ENCODE measurements around the gene USP13.

Gene USP13

GRCh38 chr3:179652447-179653095 is at the start of gene USP13:
Gene USP13, plus strand, starts transcription at chr3:179653040. Its CDS starts 186 bp downstream, at chr3:179653226.
- H3K4me3 ChIP-seq (ENCODE audit: low read depth, low read length): peak within 1 kb of the TSS; percentile 72
- DNase-seq (ENCODE audit: low read depth): peak; percentile 82
- TF ChIP-seq MYC (IDR thresholded peaks at IDR 0.05; ENCODE audit: low read depth, low read length): peak; percentile 51
- no peak; the same call in 1 of the 2 replicates for TF ChIP-seq MAX (IDR thresholded peaks at IDR 0.05; ENCODE audit: low read depth, low read length)

GRCh38 chr3:179603321-179603720 is 49.5 kb upstream of the USP13 start:
- H3K4me3 ChIP-seq (ENCODE audit: low read depth, low read length): peak overlapping the region; percentile 97
- TF ChIP-seq CTCF (IDR thresholded peaks at IDR 0.05; ENCODE audit: low read depth, low read length): no peak
- TF ChIP-seq MAX (IDR thresholded peaks at IDR 0.05; ENCODE audit: low read depth, low read length): no peak
- no peak for TF ChIP-seq POLR2A (IDR thresholded peaks at IDR 0.05; ENCODE audit: extremely low read depth, insufficient read length)
- TF ChIP-seq MYC (IDR thresholded peaks at IDR 0.05; ENCODE audit: low read depth, low read length): no peak

GRCh38 chr3:179603831-179604230 is 49.0 kb upstream of the USP13 start:
- no peak for DNase-seq (ENCODE audit: low read depth)
- no peak for TF ChIP-seq CTCF (IDR thresholded peaks at IDR 0.05; ENCODE audit: low read depth, low read length)
- no peak for TF ChIP-seq MAX (IDR thresholded peaks at IDR 0.05; ENCODE audit: low read depth, low read length)
- no peak for TF ChIP-seq POLR2A (IDR thresholded peaks at IDR 0.05; ENCODE audit: extremely low read depth, insufficient read length)
- TF ChIP-seq MYC (IDR thresholded peaks at IDR 0.05; ENCODE audit: low read depth, low read length): no peak
- peak overlapping the region; percentile 97 for H3K4me3 ChIP-seq (ENCODE audit: low read depth, low read length)

More at GRCh38 chr3:179603321-179603720, 49.5 kb upstream of the USP13 start:
- DNase-seq (ENCODE audit: low read depth): peak; percentile 44

GRCh38 chr3:179604321-179605078 is 48.3 kb upstream of the USP13 start, which contains the start of the genes MRPL47 and NDUFB5:
Gene MRPL47, minus strand, starts transcription at chr3:179604638. Its CDS starts 14 bp downstream, at chr3:179604624.
Gene NDUFB5, plus strand, starts transcription at chr3:179604794. Its CDS starts 22 bp downstream, at chr3:179604816.
- TF ChIP-seq MYC (IDR thresholded peaks at IDR 0.05; ENCODE audit: low read depth, low read length) (peak; percentile 58), POLR2A (IDR thresholded peaks at IDR 0.05; ENCODE audit: extremely low read depth, insufficient read length) (peak; percentile 86), MAX (IDR thresholded peaks at IDR 0.05; ENCODE audit: low read depth, low read length) (0 out of 2 replicates have a peak, but pooled peaks have one; percentile 33), CTCF (IDR thresholded peaks at IDR 0.05; ENCODE audit: low read depth, low read length) (no peak)

GRCh38 chr3:179606534-179607085 is 46.2 kb upstream of the USP13 start:
- TF ChIP-seq POLR2A (IDR thresholded peaks at IDR 0.05; ENCODE audit: extremely low read depth, insufficient read length) (no peak), MAX (IDR thresholded peaks at IDR 0.05; ENCODE audit: low read depth, low read length) (no peak), CTCF (IDR thresholded peaks at IDR 0.05; ENCODE audit: low read depth, low read length) (no peak), MYC (IDR thresholded peaks at IDR 0.05; ENCODE audit: low read depth, low read length) (no peak)
- peak; percentile 24 for DNase-seq (ENCODE audit: low read depth)
- no peak overlapping the region for H3K4me3 ChIP-seq (ENCODE audit: low read depth, low read length)

More at GRCh38 chr3:179604321-179605078, 48.3 kb upstream of the USP13 start, which contains the start of the genes MRPL47 and NDUFB5:
- peak; percentile 97 for DNase-seq (ENCODE audit: low read depth)
- H3K4me3 ChIP-seq (ENCODE audit: low read depth, low read length): peak within 1 kb of the TSS; percentile 97

All from NB4 (cell line).